ENCODE results near the gene NPLOC4. TPM values are rescaled to one million over a fixed set of nuclear protein-coding genes. Genes with fewer than 3 reads are reported as not detected.

NPLOC4 gene
- total and polyA plus RNA-seq, 2 of the 13 experiments (the other 11 are each of a cell fraction or from before 2014, with no cell fraction given), result 57.0 to 97.0 TPM

DNA sequence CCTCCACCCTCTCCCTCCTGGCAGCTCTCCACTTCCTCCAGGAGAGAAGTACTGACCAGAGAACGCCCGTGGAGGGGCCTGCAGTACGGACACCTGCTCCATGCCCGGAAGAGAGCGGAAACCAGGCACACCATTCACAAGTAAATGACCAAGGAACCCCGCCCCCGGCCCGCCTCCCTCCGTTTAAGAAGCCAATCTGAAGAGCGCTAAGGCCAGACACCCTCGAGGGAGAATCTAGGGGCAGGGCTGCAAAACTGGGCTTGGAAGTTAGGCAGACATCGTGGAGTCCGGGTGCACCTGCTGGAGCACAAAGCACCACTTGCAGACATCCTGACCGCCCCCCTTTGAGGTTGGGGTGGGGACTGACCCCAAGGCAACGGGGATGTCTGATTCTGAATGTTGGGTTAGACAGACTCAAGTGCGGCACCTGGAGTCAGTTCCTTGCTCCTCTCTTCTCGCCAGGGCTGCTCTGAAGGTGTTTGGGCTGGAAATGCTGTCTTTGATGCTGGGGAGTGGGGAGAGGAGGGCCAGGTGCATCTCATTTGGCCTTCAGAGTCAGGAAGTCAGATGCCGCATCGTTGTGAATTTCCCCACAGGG is 83.8 kb downstream of the NPLOC4 start (continued):
- TF ChIP-seq GTF3A (CRISPR knock-in tag; conservative IDR thresholded peaks at IDR 0.05) (no peak), FLYWCH1 (CRISPR knock-in tag; IDR thresholded peaks at IDR 0.05) (no peak), ZNF883 (CRISPR knock-in tag; IDR thresholded peaks at IDR 0.05; ENCODE audit: not compliant biosample characterization) (no peak), RAD21 (CRISPR knock-in tag; IDR thresholded peaks at IDR 0.05) (no peak), ZNF292 (CRISPR knock-in tag; IDR thresholded peaks at IDR 0.05; ENCODE audit: borderline replicate concordance, low read depth) (0 out of 2 replicates have a peak, but pooled peaks have one; percentile 3), CEBPB (IDR thresholded peaks at IDR 0.05; ENCODE audit: borderline replicate concordance, low read depth, low read length) (no peak), SP2 (CRISPR knock-in tag; IDR thresholded peaks at IDR 0.05) (0 out of 2 replicates have a peak, but pooled peaks have one; percentile 32), SETDB1 (CRISPR knock-in tag; IDR thresholded peaks at IDR 0.05; ENCODE audit: borderline replicate concordance) (no peak), IKZF1 (IDR thresholded peaks at IDR 0.05) (no peak), SCMH1 (CRISPR knock-in tag; IDR thresholded peaks at IDR 0.05; ENCODE audit: borderline replicate concordance) (no peak), SRSF4 (IDR thresholded peaks at IDR 0.05; ENCODE audit: low read depth, low read length, poor library complexity, severe bottlenecking) (no peak), ZNF75D (CRISPR knock-in tag; IDR thresholded peaks at IDR 0.05; ENCODE audit: borderline replicate concordance) (no peak), MAF1 (CRISPR knock-in tag; IDR thresholded peaks at IDR 0.05; ENCODE audit: borderline replicate concordance) (no peak)
- TF ChIP-seq, protein P1, sequence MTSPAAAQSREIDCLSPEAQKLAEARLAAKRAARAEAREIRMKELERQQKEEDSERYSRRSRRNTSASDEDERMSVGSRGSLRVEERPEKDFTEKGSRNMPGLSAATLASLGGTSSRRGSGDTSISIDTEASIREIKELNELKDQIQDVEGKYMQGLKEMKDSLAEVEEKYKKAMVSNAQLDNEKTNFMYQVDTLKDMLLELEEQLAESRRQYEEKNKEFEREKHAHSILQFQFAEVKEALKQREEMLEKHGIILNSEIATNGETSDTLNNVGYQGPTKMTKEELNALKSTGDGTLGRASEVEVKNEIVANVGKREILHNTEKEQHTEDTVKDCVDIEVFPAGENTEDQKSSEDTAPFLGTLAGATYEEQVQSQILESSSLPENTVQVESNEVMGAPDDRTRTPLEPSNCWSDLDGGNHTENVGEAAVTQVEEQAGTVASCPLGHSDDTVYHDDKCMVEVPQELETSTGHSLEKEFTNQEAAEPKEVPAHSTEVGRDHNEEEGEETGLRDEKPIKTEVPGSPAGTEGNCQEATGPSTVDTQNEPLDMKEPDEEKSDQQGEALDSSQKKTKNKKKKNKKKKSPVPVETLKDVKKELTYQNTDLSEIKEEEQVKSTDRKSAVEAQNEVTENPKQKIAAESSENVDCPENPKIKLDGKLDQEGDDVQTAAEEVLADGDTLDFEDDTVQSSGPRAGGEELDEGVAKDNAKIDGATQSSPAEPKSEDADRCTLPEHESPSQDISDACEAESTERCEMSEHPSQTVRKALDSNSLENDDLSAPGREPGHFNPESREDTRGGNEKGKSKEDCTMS (CRISPR knock-in tag; conservative IDR thresholded peaks at IDR 0.05), result no peak
- TF ChIP-seq, protein P2, sequence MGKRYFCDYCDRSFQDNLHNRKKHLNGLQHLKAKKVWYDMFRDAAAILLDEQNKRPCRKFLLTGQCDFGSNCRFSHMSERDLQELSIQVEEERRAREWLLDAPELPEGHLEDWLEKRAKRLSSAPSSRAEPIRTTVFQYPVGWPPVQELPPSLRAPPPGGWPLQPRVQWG (CRISPR knock-in tag; IDR thresholded peaks at IDR 0.05; ENCODE audit: borderline replicate concordance, low read depth), result no peak
- TF ChIP-seq, protein P3, sequence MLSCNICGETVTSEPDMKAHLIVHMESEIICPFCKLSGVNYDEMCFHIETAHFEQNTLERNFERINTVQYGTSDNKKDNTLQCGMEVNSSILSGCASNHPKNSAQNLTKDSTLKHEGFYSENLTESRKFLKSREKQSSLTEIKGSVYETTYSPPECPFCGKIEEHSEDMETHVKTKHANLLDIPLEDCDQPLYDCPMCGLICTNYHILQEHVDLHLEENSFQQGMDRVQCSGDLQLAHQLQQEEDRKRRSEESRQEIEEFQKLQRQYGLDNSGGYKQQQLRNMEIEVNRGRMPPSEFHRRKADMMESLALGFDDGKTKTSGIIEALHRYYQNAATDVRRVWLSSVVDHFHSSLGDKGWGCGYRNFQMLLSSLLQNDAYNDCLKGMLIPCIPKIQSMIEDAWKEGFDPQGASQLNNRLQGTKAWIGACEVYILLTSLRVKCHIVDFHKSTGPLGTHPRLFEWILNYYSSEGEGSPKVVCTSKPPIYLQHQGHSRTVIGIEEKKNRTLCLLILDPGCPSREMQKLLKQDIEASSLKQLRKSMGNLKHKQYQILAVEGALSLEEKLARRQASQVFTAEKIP (CRISPR knock-in tag; IDR thresholded peaks at IDR 0.05; ENCODE audit: borderline replicate concordance), result no peak
- TF ChIP-seq, protein P4, sequence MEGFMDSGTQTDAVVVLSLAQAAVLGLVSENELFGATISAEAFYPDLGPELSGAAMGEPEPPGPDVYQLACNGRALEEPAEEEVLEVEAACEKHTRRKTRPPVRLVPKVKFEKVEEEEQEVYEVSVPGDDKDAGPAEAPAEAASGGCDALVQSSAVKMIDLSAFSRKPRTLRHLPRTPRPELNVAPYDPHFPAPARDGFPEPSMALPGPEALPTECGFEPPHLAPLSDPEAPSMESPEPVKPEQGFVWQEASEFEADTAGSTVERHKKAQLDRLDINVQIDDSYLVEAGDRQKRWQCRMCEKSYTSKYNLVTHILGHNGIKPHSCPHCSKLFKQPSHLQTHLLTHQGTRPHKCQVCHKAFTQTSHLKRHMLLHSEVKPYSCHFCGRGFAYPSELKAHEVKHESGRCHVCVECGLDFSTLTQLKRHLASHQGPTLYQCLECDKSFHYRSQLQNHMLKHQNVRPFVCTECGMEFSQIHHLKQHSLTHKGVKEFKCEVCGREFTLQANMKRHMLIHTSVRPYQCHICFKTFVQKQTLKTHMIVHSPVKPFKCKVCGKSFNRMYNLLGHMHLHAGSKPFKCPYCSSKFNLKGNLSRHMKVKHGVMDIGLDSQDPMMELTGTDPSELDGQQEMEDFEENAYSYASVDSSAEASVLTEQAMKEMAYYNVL (CRISPR knock-in tag; IDR thresholded peaks at IDR 0.05; ENCODE audit: borderline replicate concordance), result no peak
- TF ChIP-seq, protein P5, sequence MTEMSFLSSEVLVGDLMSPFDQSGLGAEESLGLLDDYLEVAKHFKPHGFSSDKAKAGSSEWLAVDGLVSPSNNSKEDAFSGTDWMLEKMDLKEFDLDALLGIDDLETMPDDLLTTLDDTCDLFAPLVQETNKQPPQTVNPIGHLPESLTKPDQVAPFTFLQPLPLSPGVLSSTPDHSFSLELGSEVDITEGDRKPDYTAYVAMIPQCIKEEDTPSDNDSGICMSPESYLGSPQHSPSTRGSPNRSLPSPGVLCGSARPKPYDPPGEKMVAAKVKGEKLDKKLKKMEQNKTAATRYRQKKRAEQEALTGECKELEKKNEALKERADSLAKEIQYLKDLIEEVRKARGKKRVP (CRISPR knock-in tag; IDR thresholded peaks at IDR 0.05), result no peak; a peak in 1 of 4 replicates
- TF ChIP-seq, protein P6, sequence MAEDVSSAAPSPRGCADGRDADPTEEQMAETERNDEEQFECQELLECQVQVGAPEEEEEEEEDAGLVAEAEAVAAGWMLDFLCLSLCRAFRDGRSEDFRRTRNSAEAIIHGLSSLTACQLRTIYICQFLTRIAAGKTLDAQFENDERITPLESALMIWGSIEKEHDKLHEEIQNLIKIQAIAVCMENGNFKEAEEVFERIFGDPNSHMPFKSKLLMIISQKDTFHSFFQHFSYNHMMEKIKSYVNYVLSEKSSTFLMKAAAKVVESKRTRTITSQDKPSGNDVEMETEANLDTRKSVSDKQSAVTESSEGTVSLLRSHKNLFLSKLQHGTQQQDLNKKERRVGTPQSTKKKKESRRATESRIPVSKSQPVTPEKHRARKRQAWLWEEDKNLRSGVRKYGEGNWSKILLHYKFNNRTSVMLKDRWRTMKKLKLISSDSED (CRISPR knock-in tag; IDR thresholded peaks at IDR 0.05), result no peak

Data from HepG2 (cell line).